ENCODE measurements around the gene ERCC6L2.

Gene ERCC6L2

DNA sequence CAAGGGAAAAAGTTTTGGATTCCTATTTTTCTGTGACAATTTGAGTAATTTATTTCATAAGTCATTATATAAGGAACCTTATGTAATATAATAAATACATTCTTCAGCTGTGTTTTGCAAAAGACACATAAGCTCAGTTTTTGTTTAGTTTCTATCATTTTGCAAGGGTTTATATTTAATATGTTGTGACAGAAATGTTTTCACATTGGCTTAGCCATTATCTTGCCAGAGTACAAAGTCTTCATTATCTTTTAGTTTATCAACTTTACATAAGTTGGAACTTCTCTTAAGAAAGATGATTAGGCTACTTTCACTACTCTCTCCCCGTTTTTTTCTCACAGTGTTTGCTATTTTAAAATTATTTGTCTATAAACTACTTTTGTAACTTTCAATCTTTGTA, 54.8 kb downstream of the ERCC6L2 start:
- no peak for DNase-seq

- no peak for DNase-seq
Measured at GRCh38 chr9:95935861-95936578, 60.5 kb downstream of the ERCC6L2 start.

GRCh38 chr9:95936579-95937075, 61.1 kb downstream of the ERCC6L2 start:
- DNase-seq, result no peak

DNA sequence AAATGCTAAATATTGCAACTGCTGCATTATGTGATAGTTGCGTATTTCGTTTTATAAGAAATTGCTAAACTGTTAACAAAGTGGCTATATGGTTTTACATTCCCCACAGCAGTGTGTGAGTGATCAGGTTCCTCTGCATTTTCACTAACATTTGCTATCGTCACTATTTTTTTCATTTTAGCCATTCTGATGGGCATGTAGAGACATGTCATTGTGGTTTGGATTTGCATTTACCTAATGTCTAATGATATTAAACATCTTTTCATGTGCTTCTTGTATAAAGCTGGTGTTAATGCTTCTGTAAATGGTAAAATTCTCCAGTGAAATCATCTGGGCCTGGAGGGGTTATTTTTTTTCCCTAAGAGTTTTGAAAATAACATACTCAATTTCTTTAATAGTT, 61.6 kb downstream of the ERCC6L2 start:
- no peak for DNase-seq

DNA sequence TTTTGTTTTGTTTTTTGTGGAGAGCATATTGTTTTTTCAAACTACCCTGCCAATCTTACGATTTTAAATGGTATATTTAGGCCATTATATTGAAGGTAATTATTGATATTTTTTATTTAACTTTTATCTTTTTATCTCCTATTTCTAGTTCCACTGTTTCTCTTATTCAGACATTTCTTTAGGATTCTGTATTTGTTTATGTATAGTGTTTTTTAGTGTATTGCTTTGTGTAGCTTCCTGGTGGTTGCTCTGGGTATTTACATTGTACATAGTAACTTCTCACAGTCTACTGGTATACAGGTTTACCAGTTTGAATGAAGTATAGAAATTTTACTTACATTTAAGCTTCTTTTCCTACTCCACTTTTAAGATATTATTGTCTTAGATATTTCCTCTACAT, 63.2 kb downstream of the ERCC6L2 start:
- no peak for DNase-seq

DNA sequence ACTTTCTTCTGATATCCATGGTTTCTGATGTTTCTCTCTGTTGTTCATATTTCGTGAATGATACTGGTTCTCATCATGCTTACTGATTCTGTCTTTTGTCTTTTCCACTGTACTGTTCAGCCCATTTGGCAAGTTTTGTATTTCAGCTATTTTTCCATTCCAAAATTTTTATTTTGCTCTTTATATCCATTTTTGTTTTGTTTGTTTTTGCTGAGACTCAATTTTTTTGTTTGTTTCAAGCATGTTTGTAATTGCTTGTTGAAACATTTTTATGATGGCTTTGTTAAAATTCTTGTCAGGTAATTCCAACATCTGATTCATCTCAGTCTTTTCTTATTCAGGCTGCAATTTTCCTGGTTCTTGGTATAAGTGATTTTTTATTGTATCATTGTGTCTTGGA, 64.0 kb downstream of the ERCC6L2 start:
- DNase-seq, result no peak

DNA sequence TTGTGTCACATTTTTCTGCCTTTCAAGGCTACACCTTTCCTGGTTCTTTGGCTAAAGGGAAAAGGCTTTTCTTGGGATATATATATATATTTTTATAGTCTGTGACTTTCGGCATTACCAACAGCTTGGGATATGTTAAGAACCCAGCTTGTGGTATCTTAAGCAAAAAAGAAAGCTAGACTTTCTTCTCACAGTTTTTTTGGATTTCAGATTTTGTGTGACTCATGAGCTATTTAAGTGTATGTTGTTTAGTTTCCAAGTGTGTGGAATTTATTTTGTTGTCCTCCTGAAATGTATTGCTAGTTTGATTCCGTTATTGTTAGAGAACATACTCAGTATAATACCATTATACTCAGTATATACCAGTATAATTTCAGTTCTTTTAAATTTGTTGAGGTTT, 64.8 kb downstream of the ERCC6L2 start:
- DNase-seq, result no peak

- no peak for DNase-seq
Measured at GRCh38 chr9:95942016-95942415, 66.5 kb downstream of the ERCC6L2 start.

DNA sequence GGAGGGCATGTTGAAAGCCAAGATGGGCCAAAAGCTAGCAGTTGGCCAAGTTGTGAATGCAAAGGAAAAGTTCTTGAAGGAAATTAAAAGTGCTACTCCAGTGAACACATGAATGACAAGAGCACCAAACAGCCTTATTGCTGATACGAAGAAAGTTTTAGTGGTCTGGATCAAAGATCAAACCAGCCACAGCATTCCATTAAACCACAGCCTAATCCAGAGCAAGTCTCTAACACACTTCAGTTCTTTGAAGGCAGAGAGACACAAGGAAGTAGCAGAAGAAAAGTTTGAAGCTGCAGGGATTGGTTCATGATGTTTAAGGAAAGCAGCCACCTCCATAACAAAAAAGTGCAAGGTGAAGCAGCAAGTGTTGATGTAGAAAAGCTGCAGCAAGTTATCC, 71.6 kb downstream of the ERCC6L2 start:
- no peak for DNase-seq

- DNase-seq, result no peak
Measured at GRCh38 chr9:95952471-95952870, 77.0 kb downstream of the ERCC6L2 start.

DNA sequence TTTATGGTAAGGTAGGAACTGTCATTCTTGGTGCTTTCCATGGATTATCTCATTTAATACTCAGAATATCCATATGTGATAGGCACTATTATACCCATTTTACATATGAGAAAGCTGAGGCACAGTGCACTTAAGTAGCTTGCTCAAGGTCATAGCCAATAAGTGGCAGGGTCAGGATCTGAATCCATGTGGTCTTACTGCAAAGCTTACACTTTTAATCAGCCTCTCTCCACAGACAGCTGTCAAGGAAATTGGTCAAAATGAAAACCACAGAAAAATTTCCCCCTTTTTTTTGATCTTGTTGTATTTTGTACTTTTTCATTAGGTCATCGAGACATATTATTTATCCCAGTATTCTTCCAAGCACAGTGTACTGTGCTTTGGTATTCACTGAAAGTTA, 78.5 kb downstream of the ERCC6L2 start:
- no peak for DNase-seq

GRCh38 chr9:95954940-95955339, 79.4 kb downstream of the ERCC6L2 start:
- no peak for DNase-seq

- DNase-seq, result no peak
Measured at GRCh38 chr9:95962936-95963335, 87.4 kb downstream of the ERCC6L2 start.

- no peak for DNase-seq
Measured at GRCh38 chr9:95963659-95964058, 88.2 kb downstream of the ERCC6L2 start.

- DNase-seq, result no peak
Measured at GRCh38 chr9:95966306-95966705, 90.8 kb downstream of the ERCC6L2 start.

DNA sequence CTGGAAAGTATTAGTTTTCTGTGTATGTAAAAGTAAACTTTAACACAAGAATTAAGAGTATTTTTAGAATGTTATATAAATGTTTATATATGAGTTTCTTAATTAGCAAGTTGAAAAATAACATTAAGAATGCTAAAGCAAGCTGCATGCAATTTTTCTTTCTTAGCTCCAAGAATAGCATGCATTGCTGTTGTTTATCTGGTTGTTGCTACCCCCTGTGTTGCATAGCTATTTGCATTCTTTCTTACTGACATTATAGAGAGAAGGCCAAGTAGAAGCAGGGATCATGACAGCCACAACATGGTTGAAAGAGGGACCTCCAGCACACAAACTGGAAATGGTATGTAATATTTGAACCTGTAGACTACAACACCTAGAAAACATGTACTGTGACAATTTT, 94.8 kb downstream of the ERCC6L2 start:
- no peak for DNase-seq

DNA sequence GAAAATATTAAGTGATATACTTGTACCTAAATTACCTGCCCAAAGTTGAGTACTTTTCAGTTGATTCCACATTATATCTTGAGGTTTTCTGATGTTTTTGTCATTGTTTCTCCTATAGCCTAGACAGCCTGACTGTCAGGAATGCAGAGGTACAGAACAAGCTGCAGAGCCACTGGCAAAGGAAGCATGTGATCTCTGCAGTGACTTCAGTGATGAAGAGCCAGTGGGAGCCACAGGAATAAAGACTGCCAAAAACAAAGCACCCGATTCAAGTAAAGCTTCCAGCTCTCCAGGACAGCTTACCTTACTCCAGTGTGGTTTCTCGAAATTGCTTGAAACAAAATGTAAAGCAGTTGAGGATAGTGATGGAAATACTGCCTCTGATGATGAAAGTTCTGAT, 96.3 kb downstream of the ERCC6L2 start:
- DNase-seq, result no peak

GRCh38 chr9:95974389-95974788, 98.9 kb downstream of the ERCC6L2 start:
- no peak for DNase-seq

GRCh38 chr9:95977371-95977770, 101.9 kb downstream of the ERCC6L2 start:
- no peak for DNase-seq

- DNase-seq, result peak; percentile 41
Measured at GRCh38 chr9:95978106-95978505, 102.6 kb downstream of the ERCC6L2 start.

GRCh38 chr9:95979446-95979845, 104.0 kb downstream of the ERCC6L2 start:
- DNase-seq, result no peak

DNA sequence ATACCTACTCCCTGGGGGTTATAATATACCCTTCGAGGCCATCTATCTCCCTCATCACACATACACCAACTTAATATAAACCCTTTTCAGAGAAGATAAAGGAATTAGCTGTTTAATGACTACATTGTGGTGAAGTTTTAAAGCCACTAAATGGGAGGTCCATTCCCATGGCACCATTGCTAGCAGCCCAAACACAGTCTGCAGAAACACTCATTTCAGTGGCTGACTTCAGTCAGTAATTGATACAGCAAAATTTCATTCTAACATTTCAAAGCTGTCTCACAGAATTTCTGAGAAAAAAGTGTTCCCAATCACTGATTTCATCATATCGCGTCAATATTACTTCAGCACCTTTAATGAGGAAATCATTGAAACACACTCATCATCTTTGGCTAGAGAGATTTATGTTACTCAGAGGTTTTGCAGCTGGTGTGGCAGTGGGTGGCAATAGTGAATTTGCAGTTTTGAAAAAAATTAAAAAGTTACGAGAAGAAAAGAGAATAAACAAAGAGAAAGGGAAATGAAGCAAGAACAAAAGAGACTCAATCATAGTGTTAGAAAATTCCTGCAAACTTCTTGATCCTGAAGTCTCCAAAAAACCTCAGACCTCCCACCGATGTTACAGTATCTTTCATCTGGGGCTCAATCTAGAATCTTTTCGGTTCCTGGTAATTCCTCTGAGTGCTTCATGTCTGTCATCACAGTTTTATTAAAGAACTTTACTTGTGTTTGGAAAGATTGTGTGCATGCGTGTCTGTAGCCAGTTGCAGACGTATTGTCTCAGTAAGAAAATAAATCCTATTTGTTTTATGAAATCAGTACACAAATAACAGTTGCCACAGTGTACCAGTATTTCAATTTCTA, 105.0 kb downstream of the ERCC6L2 start:
- no peak for DNase-seq

- peak; percentile 91 for DNase-seq
Measured at GRCh38 chr9:95981761-95982390, 106.4 kb downstream of the ERCC6L2 start.
